Measurements from ENCODE around the gene RAB6A.

The RAB6A gene

DNA sequence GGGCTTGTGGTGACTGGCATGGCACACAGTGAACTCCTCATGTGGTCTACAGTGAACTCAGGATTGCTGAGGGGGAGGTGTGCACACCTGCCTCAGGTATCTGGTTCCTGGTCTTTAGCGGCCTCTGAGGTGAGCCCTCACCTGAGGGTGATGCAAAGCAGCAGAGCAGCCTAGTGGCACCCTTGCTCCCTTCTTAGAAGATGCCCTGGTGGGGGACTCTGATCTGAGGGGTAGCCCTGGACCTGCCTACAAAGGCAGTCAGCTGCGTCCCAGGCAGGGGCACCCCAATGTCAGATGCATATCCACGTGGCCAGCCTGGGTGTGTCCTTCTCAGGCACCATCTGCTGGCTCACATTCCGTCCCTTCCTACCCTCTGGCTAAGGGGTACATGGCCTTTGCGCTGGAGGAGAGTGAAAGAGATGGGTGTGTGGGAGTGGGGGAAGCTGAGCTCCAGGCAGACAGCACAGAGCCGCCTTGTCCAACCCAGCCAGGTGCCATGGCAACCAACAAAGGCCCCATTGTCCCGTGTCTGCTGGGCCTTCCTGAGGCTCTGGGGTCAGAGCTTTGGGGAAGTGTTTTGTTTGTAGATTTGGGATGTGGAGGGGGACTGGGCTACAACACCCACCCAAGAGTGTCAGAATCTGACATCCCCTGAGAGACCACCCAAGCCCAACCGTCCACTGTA is 108.7 kb downstream of the RAB6A start:
- DNase-seq = no peak

DNA sequence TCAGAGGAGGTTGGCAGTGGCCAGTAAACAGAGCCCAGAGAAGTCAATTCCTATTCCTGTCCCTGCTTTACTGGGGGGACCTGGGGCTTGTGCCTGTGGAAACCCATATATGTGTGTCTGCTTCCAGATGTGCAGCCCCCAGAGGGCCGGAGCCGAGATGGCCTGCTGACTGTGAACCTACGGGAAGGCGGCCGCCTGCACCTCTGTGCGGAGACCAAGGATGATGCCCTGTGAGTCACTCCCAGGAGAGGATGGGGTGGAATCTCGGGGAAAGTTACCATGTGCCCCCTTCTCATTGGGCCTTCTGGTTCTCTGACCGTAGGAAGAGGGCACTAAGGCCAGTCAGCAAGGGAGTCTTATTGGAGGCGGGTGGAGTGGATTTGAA is 109.2 kb downstream of the RAB6A start:
- DNase-seq = no peak

DNA sequence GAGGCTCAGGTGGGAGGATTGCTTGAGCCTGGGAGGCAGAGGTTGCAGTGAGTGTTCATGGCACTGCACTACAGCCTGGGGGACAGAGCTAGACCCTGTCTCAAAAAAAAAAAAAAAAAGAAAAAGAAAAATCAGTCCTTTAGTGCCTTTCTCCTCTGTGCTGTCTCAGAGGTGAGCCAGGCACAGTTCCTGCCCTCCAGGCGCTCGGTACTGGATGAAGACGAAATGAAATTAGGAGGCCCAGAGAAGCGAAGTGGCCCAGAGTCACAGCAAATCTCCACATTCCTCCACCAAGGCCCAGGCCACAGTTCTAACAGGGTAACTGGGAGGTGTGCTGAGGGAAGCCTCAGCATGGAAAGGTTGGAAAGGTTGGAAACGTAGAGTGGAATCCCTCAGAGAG is 109.6 kb downstream of the RAB6A start:
- DNase-seq = no peak

DNA sequence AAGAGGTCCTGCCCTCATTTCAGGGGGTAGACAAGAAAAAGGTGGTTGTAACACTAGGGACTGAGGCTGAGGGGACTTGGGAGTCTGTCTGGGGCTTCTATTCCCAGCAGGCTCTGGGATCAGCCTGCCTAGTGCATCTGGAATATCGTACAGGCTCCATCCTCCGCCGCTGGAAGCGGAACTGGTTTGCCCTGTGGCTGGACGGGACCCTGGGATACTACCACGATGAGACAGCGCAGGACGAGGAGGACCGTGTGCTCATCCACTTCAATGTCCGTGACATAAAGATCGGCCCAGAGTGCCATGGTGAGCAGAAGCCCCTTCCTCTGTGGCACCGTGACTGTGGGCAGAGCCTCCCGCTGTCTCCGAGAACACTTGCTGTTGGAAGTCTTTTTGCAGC is 110.5 kb downstream of the RAB6A start:
- DNase-seq = no peak

DNA sequence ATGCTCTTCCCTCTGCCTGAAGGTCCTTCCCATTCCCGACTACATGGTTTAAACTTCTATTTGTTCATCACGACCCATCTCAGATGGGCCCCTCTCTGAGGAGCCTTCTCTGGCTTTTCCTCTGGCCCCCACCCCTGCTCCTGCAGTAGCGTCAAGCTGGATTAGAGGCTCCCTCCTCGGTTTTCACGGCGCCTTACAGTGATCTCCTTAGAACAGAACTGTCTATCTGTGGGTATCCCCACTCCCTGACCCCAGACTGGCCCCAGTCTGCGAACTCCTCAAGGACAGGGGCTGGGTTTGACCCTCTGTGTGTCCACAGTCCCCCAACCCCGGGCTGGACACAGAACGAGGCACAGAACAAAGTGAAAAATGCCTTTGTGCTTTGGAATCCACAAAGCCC is 111.7 kb downstream of the RAB6A start:
- DNase-seq = no peak

DNA sequence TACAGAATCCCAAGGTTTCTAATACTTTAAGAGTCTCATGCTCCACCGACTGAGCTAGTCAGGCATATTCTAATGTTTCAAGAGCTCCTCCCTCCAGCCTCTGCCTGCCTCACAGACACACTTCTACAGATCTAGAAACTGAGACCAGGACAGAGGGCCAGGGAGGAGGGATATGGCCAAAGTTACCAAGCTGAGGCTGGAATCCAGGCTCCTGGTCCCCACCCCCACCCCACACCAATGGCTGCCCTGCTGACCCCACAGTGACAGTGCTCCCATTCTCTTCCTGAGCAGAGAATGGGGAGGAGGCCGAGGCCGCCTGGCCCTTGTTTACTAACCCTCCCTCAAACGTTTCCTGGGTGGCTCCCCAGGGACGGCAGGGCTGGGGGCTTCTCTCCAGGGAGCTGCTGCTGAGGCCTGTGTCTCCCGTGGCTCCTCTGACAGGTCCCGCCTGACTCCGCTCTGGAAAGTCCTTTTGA is 112.3 kb downstream of the RAB6A start:
- no peak for DNase-seq

DNA sequence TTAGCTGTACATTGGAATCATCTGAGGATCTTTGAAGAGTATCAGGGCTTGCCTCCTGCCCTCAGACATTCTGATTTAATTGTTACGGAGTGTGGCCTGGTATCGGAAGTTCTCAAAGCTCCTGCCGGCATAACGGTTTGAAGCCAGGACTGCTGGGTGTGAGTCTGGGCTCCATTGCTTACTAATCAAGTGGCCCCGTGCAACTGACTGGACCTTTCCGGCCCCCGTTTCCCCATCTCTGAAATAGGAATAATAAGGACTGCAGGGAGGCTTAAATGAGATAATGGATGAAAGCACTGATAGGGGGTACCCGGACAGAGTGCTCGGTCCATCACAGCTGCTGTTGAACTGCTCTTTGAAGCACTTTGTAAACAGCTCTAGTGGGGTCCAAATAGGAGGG is 112.8 kb downstream of the RAB6A start:
- DNase-seq = no peak

DNA sequence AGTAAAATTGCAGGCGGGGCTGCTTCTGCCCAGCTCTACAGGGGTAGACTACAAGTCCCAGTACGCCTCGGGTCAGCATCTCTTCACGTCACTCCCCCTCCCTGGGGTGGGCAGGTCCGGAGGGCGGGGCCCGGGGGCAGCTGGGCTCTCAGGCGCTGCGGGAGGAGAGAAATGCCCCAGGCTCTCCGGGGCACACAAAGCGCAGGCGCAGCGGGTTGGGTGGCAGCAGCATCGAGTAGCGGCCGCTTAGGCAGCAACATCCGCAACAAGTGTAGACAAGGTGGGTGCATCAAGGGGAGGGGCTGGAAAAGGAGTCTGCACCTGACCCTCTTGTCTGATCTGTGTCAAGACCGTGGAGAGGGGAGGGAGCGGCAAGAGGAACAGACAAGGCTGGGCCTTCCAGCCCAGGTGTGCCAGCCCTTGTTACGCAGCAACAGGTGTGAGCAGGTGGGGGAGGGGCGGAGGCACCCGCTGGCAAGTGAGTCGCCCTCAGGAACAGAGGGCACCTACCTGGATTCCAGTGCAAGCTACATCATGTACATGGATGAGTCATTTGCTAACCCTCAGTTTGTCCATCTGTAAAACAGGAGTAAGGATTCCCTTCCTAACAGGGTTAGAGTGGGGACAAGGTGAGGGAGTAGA is 113.3 kb downstream of the RAB6A start:
- DNase-seq = peak; percentile 41

DNA sequence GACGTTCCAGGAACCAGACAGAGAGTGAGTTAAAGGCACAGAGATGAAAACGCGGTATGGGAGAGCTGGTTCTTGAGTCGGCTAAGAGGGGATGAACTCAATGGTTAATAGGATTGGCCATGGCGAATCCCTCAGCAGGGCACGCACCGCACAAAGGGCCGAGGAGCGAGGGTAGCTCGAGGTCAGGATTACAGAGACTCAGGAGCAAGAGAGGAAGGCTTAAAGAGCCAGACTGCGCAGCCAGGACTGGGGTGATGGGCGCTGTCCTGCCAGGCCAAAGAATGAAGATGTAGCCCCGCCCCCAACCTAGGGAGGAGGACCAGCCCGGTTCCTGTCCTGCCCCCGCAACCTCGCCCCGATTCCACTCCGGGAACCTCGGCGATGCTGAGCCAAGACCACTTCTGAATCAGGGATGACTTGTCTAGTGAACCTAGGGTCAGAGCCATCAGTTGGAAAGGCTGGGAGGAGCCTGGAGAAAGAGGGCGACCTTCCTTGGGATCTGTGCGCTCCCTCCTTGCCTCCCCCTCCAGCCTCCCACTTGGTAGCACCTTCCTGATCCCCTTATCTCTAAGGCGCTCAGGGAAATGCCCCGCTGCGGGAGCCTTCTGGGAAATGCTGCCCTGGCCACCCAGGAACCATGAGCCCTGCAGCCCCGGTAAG is 114.8 kb downstream of the RAB6A start, which contains the start of gene PLEKHB1:
Gene PLEKHB1 (plus strand): TSS at position 610 of the 660 bp plus-strand sequence. CDS start 28 bp downstream, at position 638.
- DNase-seq = no peak

DNA sequence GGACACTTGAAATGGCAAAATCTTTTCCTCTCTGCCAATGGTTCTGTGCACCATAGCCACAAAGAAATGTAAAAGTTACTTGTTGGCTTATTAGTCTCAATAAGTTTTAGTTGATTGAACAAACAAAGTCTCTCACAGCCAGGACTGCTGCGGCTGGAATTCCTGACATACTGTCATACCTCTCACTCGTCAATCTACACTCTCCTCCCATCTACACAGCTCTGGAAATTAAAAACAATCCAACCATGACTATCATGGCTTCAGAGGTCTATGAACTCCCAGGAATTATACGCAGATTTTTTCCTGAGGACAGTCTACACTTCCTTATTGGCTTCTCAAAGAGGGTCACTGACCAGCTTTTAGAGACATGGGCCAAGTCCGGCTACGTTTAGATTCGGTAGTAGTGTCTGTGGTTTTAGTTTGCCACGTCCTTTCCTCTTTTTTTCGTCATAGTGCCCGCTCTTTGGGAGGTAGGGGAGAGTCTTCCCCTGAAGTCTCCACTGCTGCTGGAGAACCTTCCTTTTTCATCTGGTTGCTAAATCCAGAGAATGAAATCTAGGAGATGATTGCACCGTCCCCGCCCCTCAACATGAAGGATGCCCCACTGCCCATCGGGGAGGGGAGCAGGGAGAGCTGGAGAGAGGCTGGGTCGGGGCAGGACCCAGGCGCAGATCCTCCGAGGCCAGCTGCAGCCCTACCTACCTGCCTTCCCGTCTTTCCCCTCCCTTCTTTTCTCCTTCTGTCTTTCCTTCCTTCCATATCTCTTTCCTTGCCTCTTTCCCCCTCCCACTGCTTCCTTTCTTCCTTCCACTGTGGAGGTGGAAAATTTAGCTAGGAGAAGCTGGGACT is 115.5 kb downstream of the RAB6A start:
- DNase-seq = peak; percentile 25

DNA sequence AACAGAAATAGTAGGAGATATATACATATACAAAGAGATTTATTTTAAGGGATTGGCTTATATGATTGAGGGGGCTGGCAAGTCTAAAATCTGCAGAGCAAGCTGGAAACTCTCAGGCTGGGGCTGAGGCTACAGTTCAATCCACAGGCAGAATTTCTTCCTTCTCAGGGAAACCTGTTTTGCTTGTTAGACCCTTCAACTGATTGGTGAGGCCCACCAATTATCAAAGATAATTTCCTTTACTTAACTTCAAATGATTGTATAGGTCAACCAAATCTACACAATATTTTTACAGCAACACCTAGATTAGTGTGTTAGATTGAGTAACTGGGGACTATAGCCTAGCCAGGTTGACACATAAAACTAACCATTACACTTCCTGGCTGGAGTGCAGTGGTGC is 119.2 kb downstream of the RAB6A start:
- DNase-seq = no peak

DNA sequence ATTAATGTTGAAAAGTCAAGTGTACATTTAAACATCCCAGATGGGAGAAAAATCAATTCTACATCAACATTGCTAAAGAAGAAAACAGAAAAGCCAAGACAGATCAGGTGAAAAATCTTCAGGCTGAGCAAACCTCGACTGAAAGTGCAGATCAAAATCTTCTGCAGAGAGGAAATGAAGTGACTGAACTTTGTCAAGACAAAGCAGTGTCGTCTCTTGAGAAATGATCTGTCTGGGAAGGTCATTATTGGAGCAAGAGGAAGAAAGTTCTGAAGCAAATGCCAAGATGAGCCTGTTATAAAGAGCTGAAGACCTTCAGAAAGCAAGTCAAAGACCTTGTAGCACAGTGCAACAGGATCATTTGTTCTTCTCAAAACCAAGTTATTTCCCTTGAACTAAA is 120.3 kb downstream of the RAB6A start:
- no peak for DNase-seq

DNA sequence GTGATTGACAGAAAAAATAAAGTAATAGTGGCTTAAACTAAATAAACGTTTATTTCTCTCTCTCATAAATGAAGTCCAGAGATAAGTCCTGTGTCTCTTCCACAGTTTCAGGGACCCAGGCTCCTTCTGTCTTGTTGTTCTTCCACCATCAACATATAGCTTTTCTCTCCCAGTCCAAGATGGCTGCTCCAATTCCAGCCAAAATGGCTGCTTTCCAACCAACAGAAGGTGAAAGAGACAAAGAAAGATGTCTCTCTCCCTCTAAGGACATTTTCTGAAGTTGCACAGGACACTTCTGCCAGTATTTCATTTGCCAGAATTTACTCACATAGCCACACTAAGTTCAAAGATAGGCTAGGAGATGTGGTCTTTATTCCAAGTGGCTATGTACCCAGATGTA is 123.9 kb downstream of the RAB6A start:
- DNase-seq = no peak

DNA sequence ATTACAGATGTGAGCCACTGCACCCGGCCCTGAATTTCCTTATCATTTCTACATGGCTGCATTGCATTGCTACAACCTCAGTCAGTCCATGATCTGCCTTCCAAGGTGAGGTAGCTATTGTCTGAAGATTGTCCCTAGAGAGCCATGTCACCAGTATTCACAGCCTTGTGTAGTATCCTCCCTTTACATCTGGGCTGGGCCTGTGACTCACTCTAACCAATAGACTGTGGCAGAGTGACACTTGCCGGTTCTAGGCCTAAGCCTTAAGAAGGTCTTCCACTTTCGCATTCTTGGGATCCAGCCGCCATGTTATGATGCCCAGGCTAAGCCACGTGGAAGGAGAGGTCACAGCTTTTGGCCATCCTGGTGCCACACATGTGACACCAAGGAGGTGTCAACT is 124.6 kb downstream of the RAB6A start:
- no peak for DNase-seq

DNA sequence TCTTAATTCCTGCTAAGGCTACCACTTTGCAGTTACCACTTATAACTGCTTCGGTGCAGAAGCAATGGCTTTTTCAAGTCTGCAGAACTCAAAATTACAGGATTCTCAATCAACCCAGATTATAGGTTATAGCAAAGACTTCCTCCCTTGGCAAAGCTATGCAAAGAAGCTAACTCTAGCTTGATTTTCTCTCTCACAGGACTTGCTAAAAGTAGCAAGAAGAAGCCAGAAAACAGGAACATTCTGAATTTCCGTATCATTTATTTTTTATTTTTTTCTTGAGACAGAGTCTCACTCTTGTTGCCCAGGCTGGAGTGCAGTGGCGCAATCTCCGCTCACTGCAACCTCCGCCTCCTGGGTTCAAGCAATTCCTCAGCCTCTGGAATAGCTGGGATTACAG is 125.2 kb downstream of the RAB6A start:
- no peak for DNase-seq

DNA sequence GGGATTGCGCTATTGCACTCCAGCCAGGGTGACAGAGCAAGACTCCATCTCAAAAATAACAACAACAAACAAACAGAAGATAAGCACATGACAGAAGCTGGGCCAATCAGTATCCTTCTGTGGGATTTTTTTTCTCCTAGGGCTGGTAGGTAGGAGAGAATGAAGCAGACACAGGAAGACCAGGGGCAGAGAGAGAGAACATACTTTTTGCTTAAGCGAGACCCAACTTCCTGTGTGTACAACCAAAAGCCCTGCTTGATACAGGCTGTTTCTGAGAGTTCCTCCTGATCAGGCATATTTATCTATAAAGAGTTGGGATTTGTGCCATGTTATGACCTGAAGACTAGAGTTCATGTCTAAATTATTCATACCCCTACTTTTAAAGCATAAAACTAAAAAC is 126.9 kb downstream of the RAB6A start:
- DNase-seq = no peak

DNA sequence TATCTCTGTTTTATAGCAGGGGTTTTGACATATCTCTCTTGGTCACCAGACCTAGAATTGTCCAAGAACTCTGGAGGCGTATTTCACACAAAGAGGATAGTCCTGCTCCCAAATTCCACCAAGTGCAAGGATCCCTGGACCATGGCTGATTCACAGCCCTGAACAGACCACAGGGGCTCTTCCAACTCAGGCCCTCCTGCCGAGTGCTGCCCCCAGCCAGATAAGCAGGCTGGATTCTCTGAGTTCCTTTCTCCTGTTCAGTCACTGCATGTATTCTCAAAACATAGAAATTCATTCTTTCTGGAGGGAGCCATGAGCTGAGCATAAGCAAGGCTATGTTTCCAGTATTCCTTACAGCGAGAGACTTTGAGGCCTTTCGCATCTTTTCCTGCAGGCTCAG is 127.9 kb downstream of the RAB6A start:
- no peak for DNase-seq

DNA sequence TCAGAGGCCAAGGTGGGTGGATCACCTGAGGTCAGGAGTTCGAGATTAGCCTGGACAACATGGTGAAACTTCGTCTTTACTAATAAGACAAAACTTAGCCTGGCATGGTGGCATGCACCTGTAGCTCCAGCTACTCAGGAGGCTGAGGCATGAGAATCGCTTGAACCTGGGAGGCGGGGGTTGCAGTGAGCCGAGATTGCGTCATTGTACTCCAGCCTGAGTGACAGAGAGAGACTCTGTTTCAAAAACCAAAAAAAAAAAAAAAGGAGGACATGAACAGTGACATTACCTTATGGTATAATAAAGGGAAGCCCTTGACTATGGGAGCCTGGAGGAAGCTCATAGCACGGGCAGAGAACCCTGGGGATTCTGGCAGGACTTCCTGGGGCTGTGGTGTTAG is 131.0 kb downstream of the RAB6A start:
- DNase-seq = peak; percentile 25

DNA sequence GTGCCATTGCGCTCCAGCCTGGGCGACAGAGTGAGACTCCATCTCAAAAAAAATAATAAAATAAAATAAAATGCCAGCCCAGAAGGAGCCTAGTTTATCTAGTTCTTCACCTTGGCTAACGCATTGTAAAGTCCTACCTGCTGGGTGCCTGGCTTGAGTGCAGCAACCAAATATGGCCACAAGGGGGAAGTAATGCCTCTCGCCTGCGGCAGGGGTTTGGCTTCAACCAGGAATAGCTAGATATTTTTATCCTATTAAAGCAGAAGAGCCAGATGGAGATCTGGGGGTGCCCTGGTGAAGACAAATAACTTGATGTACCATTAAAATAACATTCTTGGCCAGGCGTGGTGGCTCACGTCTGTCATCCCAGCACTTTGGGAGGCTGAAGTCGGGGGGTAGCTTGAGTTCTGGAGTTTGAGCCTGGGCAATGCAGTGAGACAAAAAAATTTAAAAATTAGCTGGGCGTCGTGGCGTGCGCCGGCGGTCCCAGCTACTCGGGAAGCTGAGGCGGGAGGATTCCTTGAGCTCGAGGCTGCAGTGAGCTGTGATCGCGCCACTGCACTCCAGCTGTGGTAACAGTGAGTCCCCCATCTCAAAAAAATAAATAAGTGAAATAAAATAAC is 135.1 kb downstream of the RAB6A start:
- peak; percentile 42 for DNase-seq
